ENCODE data around the gene BCL3. TPM values are rescaled to one million over a fixed set of nuclear protein-coding genes. Genes with fewer than 3 reads are reported as not detected.

BCL3 gene
- total and polyA plus RNA-seq, 10 of the 15 experiments (the other 5 are each of a cell fraction or from before 2014, with no cell fraction given) = 0.55 to 22.7 (median 3.6) TPM

DNA sequence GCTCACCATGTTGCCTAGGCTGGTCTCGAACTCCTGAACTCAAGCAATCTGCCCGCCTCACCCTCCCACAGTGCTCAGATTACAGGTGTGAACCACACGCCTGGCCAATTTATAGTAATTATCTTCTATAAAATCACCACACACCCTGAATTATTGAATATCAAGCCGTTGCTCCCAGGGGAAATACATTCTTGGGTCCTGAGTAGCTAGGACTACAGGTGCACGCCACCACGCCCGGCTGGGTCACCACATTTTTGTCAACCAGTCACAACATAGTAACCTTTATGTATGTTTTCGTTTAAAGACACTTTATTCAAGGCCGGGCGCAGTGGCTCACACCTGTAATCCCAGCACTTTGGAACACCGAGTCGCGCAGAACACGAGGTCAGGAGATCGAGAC is 37.5 kb downstream of the BCL3 start (continued):
- TF ChIP-seq, protein P1, sequence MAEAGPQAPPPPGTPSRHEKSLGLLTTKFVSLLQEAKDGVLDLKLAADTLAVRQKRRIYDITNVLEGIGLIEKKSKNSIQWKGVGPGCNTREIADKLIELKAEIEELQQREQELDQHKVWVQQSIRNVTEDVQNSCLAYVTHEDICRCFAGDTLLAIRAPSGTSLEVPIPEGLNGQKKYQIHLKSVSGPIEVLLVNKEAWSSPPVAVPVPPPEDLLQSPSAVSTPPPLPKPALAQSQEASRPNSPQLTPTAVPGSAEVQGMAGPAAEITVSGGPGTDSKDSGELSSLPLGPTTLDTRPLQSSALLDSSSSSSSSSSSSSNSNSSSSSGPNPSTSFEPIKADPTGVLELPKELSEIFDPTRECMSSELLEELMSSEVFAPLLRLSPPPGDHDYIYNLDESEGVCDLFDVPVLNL (IDR thresholded peaks at IDR 0.05; ENCODE audit: low read depth, low read length) = no peak
- TF ChIP-seq ATF7 (IDR thresholded peaks at IDR 0.05; ENCODE audit: low read depth) (no peak), IKZF1 (conservative IDR thresholded peaks at IDR 0.05) (no peak)

DNA sequence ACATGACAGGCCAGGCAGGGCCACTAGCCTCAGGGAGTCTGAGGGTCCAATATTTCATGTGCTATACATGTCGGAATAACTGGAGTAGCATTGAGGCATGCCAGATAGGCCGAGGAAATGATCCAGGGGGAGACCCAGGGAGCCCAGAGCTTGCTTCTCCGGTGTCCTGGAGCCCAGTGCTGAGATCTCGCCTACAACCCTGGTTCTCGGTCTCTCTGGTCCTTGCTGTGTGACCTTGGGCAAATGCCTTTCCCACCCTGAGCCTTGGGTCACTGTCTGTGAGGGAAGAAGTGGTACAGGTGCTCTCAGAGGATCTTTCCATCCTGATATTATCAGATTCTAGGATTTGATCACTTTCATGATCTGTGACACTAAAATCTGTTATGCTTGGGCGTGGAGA is 40.5 kb downstream of the BCL3 start:
- H3K79me2 ChIP-seq (ENCODE audit: control insufficient read depth, insufficient read depth, low read length) = no peaks in the 10 kb centered on the region
- RAD21 ChIA-PET (ENCODE audit: unreplicated experiment) = no interaction called here
- H3K9ac ChIP-seq (ENCODE audit: control insufficient read depth, insufficient read depth, low read length) = no peak overlapping the region
- DNase-seq (ENCODE audit: low read depth, low spot score) (no peak), ATAC-seq (no peak), FAIRE-seq (no peak)
- peaks cover 4% of the 10 kb centered on the region for H3K4me1 ChIP-seq (ENCODE audit: control insufficient read depth, insufficient read depth, low read length)
- 56% methylated on average over 6 of the region's 6 CpGs for WGBS (ENCODE audit: insufficient coverage, insufficient replicate concordance, low lambda C conversion rate, missing lambda C conversion rate)
- CTCF ChIA-PET = interaction anchor here (0.7 to 1.4 kb wide), 3 partner anchors 10 to 65 kb away, joined by 3 to 4 read pairs (median 3); no protein-coding TSS in a partner anchor
- SMC1A ChIA-PET (ENCODE audit: uncharacterized antibody, unreplicated experiment) = no interaction called here
- H3K36me3 ChIP-seq (ENCODE audit: control insufficient read depth in 2 of 2, insufficient read depth in 2 of 2, low read length in 1 of 2) = no peaks in the 10 kb centered on the region
- H3K4me3 ChIP-seq = no peak overlapping the region
- intact Hi-C loops (cut with micrococcal nuclease; ENCODE audit: unreplicated experiment) (no loop called here), in situ Hi-C loops (cut with MboI) (no loop called here)
- H3K4me2 ChIP-seq (ENCODE audit: control insufficient read depth, insufficient read depth) = no peak overlapping the region
- no peak overlapping the region for H2AFZ ChIP-seq (ENCODE audit: control insufficient read depth, low read depth, low read length)
- H3K9me3 ChIP-seq (replicated peaks; ENCODE audit: control insufficient read depth, insufficient read depth, low read length) = no peaks in the 10 kb centered on the region
- POLR2A ChIA-PET = no interaction called here
- H4K20me1 ChIP-seq (ENCODE audit: control insufficient read depth, insufficient read depth) = no peaks in the 10 kb centered on the region
- no TSS peak for BruUV-seq (replicated peaks)
- no peak overlapping the region for H3K27ac ChIP-seq (ENCODE audit: control insufficient read depth, insufficient read depth)
- H3K27me3 ChIP-seq (replicated peaks in 1 of 2; ENCODE audit: control insufficient read depth in 2 of 2, insufficient read depth in 2 of 2, low read length in 1 of 2) = no peaks in the 10 kb centered on the region
- TF ChIP-seq, protein P2, sequence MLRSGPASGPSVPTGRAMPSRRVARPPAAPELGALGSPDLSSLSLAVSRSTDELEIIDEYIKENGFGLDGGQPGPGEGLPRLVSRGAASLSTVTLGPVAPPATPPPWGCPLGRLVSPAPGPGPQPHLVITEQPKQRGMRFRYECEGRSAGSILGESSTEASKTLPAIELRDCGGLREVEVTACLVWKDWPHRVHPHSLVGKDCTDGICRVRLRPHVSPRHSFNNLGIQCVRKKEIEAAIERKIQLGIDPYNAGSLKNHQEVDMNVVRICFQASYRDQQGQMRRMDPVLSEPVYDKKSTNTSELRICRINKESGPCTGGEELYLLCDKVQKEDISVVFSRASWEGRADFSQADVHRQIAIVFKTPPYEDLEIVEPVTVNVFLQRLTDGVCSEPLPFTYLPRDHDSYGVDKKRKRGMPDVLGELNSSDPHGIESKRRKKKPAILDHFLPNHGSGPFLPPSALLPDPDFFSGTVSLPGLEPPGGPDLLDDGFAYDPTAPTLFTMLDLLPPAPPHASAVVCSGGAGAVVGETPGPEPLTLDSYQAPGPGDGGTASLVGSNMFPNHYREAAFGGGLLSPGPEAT (IDR thresholded peaks at IDR 0.05; ENCODE audit: low read depth) = no peak
- no peak for TF ChIP-seq CREM (IDR thresholded peaks at IDR 0.05; ENCODE audit: low read depth)
- TF ChIP-seq PAX8 (IDR thresholded peaks at IDR 0.05) = no peak
- TF ChIP-seq RCOR1 (conservative IDR thresholded peaks at IDR 0.05; ENCODE audit: low read depth, low read length) = no peak
- no peak for TF ChIP-seq GABPA (IDR thresholded peaks at IDR 0.05; ENCODE audit: low read depth)
- TF ChIP-seq, protein P3, sequence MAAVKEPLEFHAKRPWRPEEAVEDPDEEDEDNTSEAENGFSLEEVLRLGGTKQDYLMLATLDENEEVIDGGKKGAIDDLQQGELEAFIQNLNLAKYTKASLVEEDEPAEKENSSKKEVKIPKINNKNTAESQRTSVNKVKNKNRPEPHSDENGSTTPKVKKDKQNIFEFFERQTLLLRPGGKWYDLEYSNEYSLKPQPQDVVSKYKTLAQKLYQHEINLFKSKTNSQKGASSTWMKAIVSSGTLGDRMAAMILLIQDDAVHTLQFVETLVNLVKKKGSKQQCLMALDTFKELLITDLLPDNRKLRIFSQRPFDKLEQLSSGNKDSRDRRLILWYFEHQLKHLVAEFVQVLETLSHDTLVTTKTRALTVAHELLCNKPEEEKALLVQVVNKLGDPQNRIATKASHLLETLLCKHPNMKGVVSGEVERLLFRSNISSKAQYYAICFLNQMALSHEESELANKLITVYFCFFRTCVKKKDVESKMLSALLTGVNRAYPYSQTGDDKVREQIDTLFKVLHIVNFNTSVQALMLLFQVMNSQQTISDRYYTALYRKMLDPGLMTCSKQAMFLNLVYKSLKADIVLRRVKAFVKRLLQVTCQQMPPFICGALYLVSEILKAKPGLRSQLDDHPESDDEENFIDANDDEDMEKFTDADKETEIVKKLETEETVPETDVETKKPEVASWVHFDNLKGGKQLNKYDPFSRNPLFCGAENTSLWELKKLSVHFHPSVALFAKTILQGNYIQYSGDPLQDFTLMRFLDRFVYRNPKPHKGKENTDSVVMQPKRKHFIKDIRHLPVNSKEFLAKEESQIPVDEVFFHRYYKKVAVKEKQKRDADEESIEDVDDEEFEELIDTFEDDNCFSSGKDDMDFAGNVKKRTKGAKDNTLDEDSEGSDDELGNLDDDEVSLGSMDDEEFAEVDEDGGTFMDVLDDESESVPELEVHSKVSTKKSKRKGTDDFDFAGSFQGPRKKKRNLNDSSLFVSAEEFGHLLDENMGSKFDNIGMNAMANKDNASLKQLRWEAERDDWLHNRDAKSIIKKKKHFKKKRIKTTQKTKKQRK (IDR thresholded peaks at IDR 0.05; ENCODE audit: low read depth, low read length) = no peak
- TF ChIP-seq RUNX3 (IDR thresholded peaks at IDR 0.05; ENCODE audit: low read length) = no peak
- TF ChIP-seq FOXM1 (IDR thresholded peaks at IDR 0.05; ENCODE audit: low read depth, low read length) = no peak
- no peak for TF ChIP-seq ZNF217 (IDR thresholded peaks at IDR 0.05)
- no peak for TF ChIP-seq NBN (IDR thresholded peaks at IDR 0.05)
- no peak for TF ChIP-seq TCF12 (IDR thresholded peaks at IDR 0.05; ENCODE audit: low read depth, low read length)
- TF ChIP-seq ZNF384 (IDR thresholded peaks at IDR 0.05; ENCODE audit: borderline replicate concordance, low read depth, low read length) = no peak
- no peak for TF ChIP-seq NRF1 (conservative IDR thresholded peaks at IDR 0.05; ENCODE audit: low read depth, low read length)
